Endothelial cell of umbilical vein (primary cell): Measurements from ENCODE around the gene MRNIP. TPM values are rescaled to one million over a fixed set of nuclear protein-coding genes. Genes with fewer than 3 reads are reported as not detected.

ENCODE experiments used
- BruUV-seq: library from RNA; stranded (reverse); fragments of 400-500 nt; replicated peaks from 2 replicates; lab custom pipeline; 2021; lab: Mats Ljungman, UMichigan
- CTCF ChIA-PET: fragments of 300-600, 350-600 bp; sonication (Branson Sonifier 250); formaldehyde crosslinking; loops from one replicate; lab custom pipeline; 2021; ENCODE audit warnings: antibody characterized with exemption, inconsistent platforms; lab: Charles Lee
- POLR2A ChIA-PET: fragments of 300-600, 350-600 bp; sonication (Branson Sonifier 250); formaldehyde crosslinking; loops from one replicate; lab custom pipeline; 2021; ENCODE audit warnings: antibody characterized with exemption, inconsistent platforms; lab: Charles Lee
- DNase-seq: peaks from one replicate; pipeline ENCODE4 v3.0.0-alpha.2; 2011; ENCODE audit warnings: low read depth, low spot score
- FAIRE-seq: peaks from 2 replicates; lab custom pipeline; 2011; peaks lifted over from hg19 to GRCh38; lab: Jason Lieb, UNC
- H2AFZ ChIP-seq: 2 replicates; pipeline ENCODE4 v1.6.0; 2012; ENCODE audit warnings: low read depth, low read length, control low read depth, inconsistent platforms
- H3K27ac ChIP-seq: 2 replicates; pipeline ENCODE4 v1.5.1; 2011; ENCODE audit warnings: low read depth, mild to moderate bottlenecking, control low read depth, low read length, moderate library complexity; ENCODE audit not compliant: insufficient read depth
- H3K27me3 ChIP-seq, 2 experiments: 2 replicates each; pipeline versions ENCODE4 v1.6.0 to v1.6.1; 2011; ENCODE audit warnings: low read length in 2 of 2, mixed read lengths in 1 of 2; ENCODE audit not compliant: control insufficient read depth in 2 of 2, insufficient read depth in 2 of 2
- H3K36me3 ChIP-seq, 2 experiments: 2 replicates in 1 of 2; 3 replicates in 1 of 2; pipeline ENCODE4 v1.5.1; 2011; ENCODE audit warnings: low read length in 2 of 2, mild to moderate bottlenecking in 1 of 2, moderate library complexity in 1 of 2; ENCODE audit not compliant: control insufficient read depth in 2 of 2, insufficient read depth in 2 of 2; ENCODE audit errors: extremely low read depth in 1 of 2
- H3K4me1 ChIP-seq: 3 replicates; pipeline ENCODE4 v1.5.1; 2011; ENCODE audit warnings: mild to moderate bottlenecking, low read length; ENCODE audit not compliant: control insufficient read depth, insufficient read depth; ENCODE audit errors: extremely low read depth
- H3K4me2 ChIP-seq: 2 replicates; pipeline ENCODE4 v1.6.1; 2011; ENCODE audit warnings: low read length, control low read depth, mixed read lengths; ENCODE audit not compliant: insufficient read depth
- H3K4me3 ChIP-seq, 3 experiments: fragments of 200-600 bp in 1 of 3; sonication (generic), shearing (Covaris generic) in 1 of 3; replicated peaks in 1 of 3; 2 replicates each; pipeline ENCODE4 v1.5.1; 2011 to 2016; ENCODE audit warnings: control low read depth in 3 of 3, low read length in 3 of 3, mild to moderate bottlenecking in 2 of 3, inconsistent platforms in 1 of 3, low read depth in 1 of 3, moderate library complexity in 1 of 3; ENCODE audit not compliant: insufficient read depth in 1 of 3
- H3K79me2 ChIP-seq: 2 replicates; pipeline ENCODE4 v1.6.0; 2012; ENCODE audit warnings: low read length, inconsistent platforms; ENCODE audit not compliant: control insufficient read depth, insufficient read depth
- H3K9ac ChIP-seq: replicated peaks from 2 replicates; pipeline ENCODE3; 2011; ENCODE audit warnings: low read length, control low read depth; ENCODE audit not compliant: insufficient read depth; ENCODE audit errors: extremely low read depth
- H3K9me1 ChIP-seq: replicated peaks from 3 replicates; pipeline ENCODE4 v1.6.0; 2011; ENCODE audit warnings: mild to moderate bottlenecking, low read length; ENCODE audit not compliant: control insufficient read depth, insufficient read depth; ENCODE audit errors: extremely low read depth
- H3K9me3 ChIP-seq: replicated peaks from 2 replicates; pipeline ENCODE4 v1.5.1; 2012; ENCODE audit warnings: low read length, inconsistent platforms; ENCODE audit not compliant: control insufficient read depth, insufficient read depth
- H4K20me1 ChIP-seq: replicated peaks from 2 replicates; pipeline ENCODE3; 2011; ENCODE audit warnings: mild to moderate bottlenecking, low read length; ENCODE audit not compliant: control insufficient read depth, insufficient read depth; ENCODE audit errors: extremely low read depth
- CTCF ChIP-seq, 2 donors: IDR thresholded peaks; 1 replicate in 1 of 2; 2 replicates in 1 of 2; pipeline ENCODE4 v1.5.1; 2011; ENCODE audit warnings: low read length in 2 of 2, mild to moderate bottlenecking in 2 of 2, moderate library complexity in 2 of 2, control low read depth in 1 of 2, inconsistent platforms in 1 of 2, low read depth in 1 of 2; ENCODE audit not compliant: insufficient read depth in 1 of 2; ENCODE audit errors: extremely low read depth in 1 of 2
- EZH2 ChIP-seq: IDR thresholded peaks from 2 replicates; pipeline ENCODE4 v1.6.1; 2012; ENCODE audit warnings: borderline replicate concordance, low read depth, mild to moderate bottlenecking, moderate library complexity, low read length, inconsistent platforms; ENCODE audit not compliant: severe bottlenecking
- FOS ChIP-seq: IDR thresholded peaks from 2 replicates; pipeline ENCODE4 v1.6.1; 2011; ENCODE audit warnings: mild to moderate bottlenecking, low read length, moderate library complexity, borderline replicate concordance; ENCODE audit not compliant: insufficient read depth
- GATA2 ChIP-seq: IDR thresholded peaks from 2 replicates; pipeline ENCODE4 v1.7.0; 2011; ENCODE audit warnings: low read depth, mild to moderate bottlenecking, moderate library complexity, mixed read lengths, low read length; ENCODE audit not compliant: insufficient read length, insufficient read depth
- JUN ChIP-seq: IDR thresholded peaks from 2 replicates; pipeline ENCODE4 v1.6.1; 2011; ENCODE audit warnings: borderline replicate concordance, low read depth; ENCODE audit not compliant: insufficient read length, insufficient read depth
- MAX ChIP-seq: IDR thresholded peaks from 2 replicates; pipeline ENCODE4 v1.6.1; 2011; ENCODE audit not compliant: insufficient read depth, insufficient read length
- MYC ChIP-seq: IDR thresholded peaks from one replicate; pipeline ENCODE4 v1.6.1; 2011; ENCODE audit warnings: mild to moderate bottlenecking, low read depth, low read length
- POLR2A ChIP-seq: IDR thresholded peaks from 2 replicates; pipeline ENCODE4 v1.6.1; 2012; ENCODE audit warnings: low read depth, mild to moderate bottlenecking, control low read depth, low read length
- POLR2AphosphoS5 ChIP-seq: IDR thresholded peaks from 2 replicates; pipeline ENCODE4 v1.6.1; 2012; ENCODE audit warnings: low read depth, mild to moderate bottlenecking, control low read depth, low read length, moderate library complexity; ENCODE audit not compliant: insufficient read depth
- dilution Hi-C: fragments of 300-500 bp; cut with MboI; formaldehyde crosslinking; loops from one replicate; pipeline ENCODE4 v1.15.0; 2019; ENCODE audit warnings: low sequenced_read_pairs; ENCODE audit not compliant: extremely low pct_ligation_motif_present
- intact Hi-C: fragments of 100-400 bp; cut with micrococcal nuclease; formaldehyde crosslinking; loops from one replicate; pipeline ENCODE4 v1.10.0; 2022
- polyA plus RNA-seq, 4 experiments: library from polyadenylated mRNA; depleted of rRNA in 3 of 4; stranded (reverse) in 3 of 4; unstranded in 1 of 4; fragments of >200 nt; gene quantifications; 2 replicates each; pipeline versions ENCODE4 v1.2.1 to v1.2.3, GENCODE V29; 2011 to 2012; ENCODE audit warnings: missing spikeins in 1 of 4
- total RNA-seq: library from RNA; stranded (reverse); gene quantifications from 2 replicates; pipeline ENCODE4 v1.2.3, GENCODE V29; 2021

Gene MRNIP
- total and polyA plus RNA-seq, 2 donors (not counting 3 experiments of a cell fraction or from before 2014, with no cell fraction given) = 17.1 to 19.1 TPM

GRCh38 chr5:179798771-179799643 is 59.6 kb downstream of the MRNIP start:
- Histone ChIP-seq H3K4me1 (peaks cover 11% of the 10 kb centered on the region), H3K79me2 (peaks cover 10% of the 10 kb centered on the region), H3K27ac (no peak overlapping the region), H3K4me3 (no peak overlapping the region), H3K27me3 (no peaks in the 10 kb centered on the region), H3K9ac (no peak overlapping the region), H3K4me2 (no peak overlapping the region), H3K9me1 (no peaks in the 10 kb centered on the region), H3K9me3 (no peaks in the 10 kb centered on the region), H4K20me1 (no peaks in the 10 kb centered on the region), H3K36me3 (peaks cover 10 to 41% of the 10 kb centered on the region in 2 experiments), H2AFZ (no peak overlapping the region)
- TF ChIP-seq POLR2AphosphoS5 (no peak), FOS (no peak), MAX (no peak), JUN (no peak), GATA2 (no peak), POLR2A (no peak), EZH2 (no peak), CTCF (IDR thresholded peaks at IDR 0.05; ENCODE audit: extremely low read depth in 1 of 2, insufficient read depth in 1 of 2, low read depth in 1 of 2, low read length in 2 of 2) (no peak), MYC (no peak)
- dilution Hi-C loops (no loop called here), intact Hi-C loops (loop anchor here (10.0 kb wide), 1 partner anchor 134 kb away; no protein-coding TSS in a partner anchor)
- ChIA-PET CTCF (interaction anchor here (8.8 kb wide), 1 partner anchor 36 kb away, joined by 103 read pairs; no protein-coding TSS in a partner anchor), POLR2A (no interaction called here)
- no TSS peak for BruUV-seq
- DNase-seq = no peak
- FAIRE-seq = no peak
